Activated T-helper 9 cell treated with anti-CD3 and anti-CD28 coated beads, Interleukin-2, amount 50 U/mL, for 16 hours (primary cell): ENCODE data around the gene NDST3.
A peak's percentile ranks its signal among the peaks of the same experiment; 100 is the strongest.
"Not testable (repeated sequence)": the region's sequence is repeated elsewhere in the genome, so short reads cannot be mapped to it uniquely, and the experiment has no call there.

Experiments
- DNase-seq: peaks from one replicate; pipeline ENCODE4 v3.0.0-alpha.2; 2020; ENCODE audit warnings: low read depth

Gene NDST3

GRCh38 chr4:118273642-118274041, 239.4 kb downstream of the NDST3 start:
- no peak for DNase-seq

GRCh38 chr4:118276580-118276979, 242.3 kb downstream of the NDST3 start:
- no peak for DNase-seq

DNA sequence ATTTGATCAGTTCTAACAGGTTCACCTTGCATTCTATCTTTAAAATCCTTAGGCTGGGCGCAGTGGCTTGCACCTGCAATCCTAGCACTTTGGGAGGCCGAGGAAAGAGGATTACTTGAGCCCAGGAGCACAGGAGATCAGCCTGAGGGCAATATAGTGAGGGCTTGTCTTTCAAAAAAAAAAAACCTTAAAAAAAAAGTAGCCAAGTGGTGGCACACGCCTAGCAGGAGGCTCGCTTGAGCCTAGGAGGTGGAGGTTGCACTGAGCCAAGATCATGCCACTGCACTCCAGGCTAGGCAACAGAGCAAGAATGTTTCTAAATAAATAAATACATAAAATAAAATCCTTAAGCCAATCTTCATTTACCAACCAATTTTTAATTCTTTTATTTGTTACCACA, 243.0 kb downstream of the NDST3 start:
- DNase-seq = no peak

GRCh38 chr4:118278473-118279274, 244.4 kb downstream of the NDST3 start:
- DNase-seq = peak; percentile 98

GRCh38 chr4:118279328-118279727, 245.0 kb downstream of the NDST3 start:
- no peak for DNase-seq

- DNase-seq = no peak
These were observed 245.7 kb downstream of the NDST3 start for GRCh38 chr4:118279920-118280432.

GRCh38 chr4:118280501-118281218, 246.4 kb downstream of the NDST3 start:
- DNase-seq = no peak

GRCh38 chr4:118281611-118282442, 247.5 kb downstream of the NDST3 start:
- DNase-seq = no peak

- no peak for DNase-seq
These were observed 248.4 kb downstream of the NDST3 start for GRCh38 chr4:118282692-118283091.

DNA sequence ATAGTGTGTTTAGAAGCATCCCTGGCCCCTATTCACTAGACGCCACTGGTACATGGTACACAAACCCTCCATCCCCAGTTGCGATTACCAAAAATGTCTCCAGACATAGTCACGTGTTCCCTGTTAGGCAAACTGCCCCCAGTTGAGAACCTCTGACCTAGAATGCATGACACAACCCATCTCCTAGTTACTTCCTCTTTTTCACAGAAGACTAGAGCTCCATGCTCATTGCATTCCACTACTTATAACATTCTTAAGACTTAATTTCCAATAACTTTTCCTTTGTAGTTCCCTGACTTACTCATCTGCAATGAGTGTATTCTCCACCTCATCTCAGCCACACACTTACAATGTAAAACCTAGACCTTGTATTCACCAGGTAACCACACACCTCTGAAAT, 249.9 kb downstream of the NDST3 start:
- DNase-seq = no peak

GRCh38 chr4:118285931-118286330, 251.6 kb downstream of the NDST3 start:
- no peak for DNase-seq

GRCh38 chr4:118286685-118287084, 252.4 kb downstream of the NDST3 start:
- DNase-seq = no peak

DNA sequence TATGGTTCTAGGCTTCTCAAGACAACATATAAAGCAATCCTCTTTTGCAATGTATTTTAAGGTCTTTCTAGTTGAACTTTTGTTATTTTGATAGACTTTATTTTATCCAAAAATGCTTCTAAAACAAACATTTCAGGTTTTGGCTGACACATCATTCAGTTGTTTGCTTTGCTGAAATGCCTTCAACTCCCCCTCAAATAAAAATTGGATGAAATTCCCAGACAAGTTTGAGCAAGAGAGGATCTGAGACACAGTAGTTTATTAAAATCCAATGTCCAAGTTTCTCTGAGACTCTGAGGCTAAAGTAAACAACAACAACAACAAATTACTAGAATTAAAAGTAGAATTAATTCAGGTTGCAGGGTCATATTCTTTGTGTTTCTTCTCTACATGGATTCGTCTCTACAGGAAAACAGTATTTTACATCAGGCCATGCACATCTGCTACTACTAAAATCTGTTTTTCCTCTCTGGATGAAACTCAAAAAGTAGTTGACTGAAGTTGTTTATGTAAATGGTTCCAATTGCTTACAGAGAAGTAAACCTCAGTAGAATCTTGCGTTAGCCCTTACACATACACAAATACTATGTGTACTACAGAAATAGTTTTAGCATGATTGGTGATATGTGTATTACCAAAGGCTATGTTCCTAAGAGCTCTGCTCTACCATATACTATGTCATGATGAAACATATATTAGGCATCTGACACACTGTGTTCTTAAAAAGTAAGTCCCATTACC, 253.6 kb downstream of the NDST3 start:
- DNase-seq = no peak

GRCh38 chr4:118289794-118290193, 255.5 kb downstream of the NDST3 start:
- no peak for DNase-seq

GRCh38 chr4:118290951-118291350, 256.7 kb downstream of the NDST3 start:
- DNase-seq = no peak

DNA sequence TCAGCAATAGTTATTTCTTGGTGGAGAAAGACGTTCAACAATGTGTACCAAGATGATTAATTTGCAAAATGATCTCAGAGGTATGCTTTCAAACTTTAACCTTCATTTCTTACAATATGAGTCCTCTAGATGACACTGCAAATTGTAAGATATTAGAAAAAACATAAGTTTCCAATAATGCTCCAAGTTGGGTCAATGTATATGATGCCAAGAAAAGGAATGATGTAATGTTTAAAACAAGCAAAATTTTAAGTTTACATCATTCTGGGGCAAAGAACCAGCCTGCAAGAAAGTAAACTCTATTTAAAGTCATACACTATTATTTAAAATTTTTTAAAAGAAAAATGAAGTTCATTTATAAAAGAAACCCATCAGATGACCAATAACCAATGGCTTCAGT, 262.4 kb downstream of the NDST3 start:
- DNase-seq = no peak

GRCh38 chr4:118299619-118300018, 265.3 kb downstream of the NDST3 start:
- DNase-seq = not testable (repeated sequence)

DNA sequence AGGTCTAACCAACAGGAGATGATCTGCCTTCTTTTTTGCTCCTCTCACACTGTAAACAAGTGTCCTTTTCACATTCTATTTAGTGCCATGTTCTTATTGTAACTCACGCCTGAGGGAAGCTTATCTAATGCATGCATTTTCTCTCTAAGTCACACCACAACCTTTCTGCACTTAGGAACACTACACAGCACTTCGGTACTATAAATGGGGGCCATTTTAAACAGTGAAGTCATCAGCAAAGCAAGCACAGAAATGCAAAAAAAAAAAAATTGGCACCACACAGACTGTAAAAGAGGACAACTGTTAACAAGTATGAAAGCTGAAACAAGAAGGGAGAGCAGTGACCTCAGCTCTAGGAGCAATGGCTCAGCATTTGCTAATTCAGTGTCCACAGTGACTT, 273.4 kb downstream of the NDST3 start:
- DNase-seq = no peak
